Central memory CD8-positive, alpha-beta T cell (primary cell): ENCODE measurements around the gene OSBPL5.

Source experiments
- ATAC-seq: fragments of 150-1000 bp; cut with Tn5 transposase; replicated peaks from 2 replicates; pipeline ENCODE4 v1.10.0; 2022; ENCODE audit warnings: mild to moderate bottlenecking, moderate FRiP score, moderate number of reproducible peaks; ENCODE audit not compliant: poor library complexity, severe bottlenecking; ENCODE audit errors: extremely low read depth
- DNase-seq, 2 donors: peaks; one replicate each; pipeline ENCODE4 v3.0.0; 2021; ENCODE audit warnings: low spot score in 2 of 2
- H3K27ac Mint-ChIP-seq: one replicate; pipeline ENCODE4 v1.8.0; 2022; ENCODE audit warnings: low read depth, mild to moderate bottlenecking, moderate library complexity, mixed read lengths
- H3K27me3 Mint-ChIP-seq: one replicate; pipeline ENCODE4 v1.8.0; 2022; ENCODE audit warnings: mixed read lengths
- H3K36me3 Mint-ChIP-seq: one replicate; pipeline ENCODE4 v1.8.0; 2022; ENCODE audit warnings: mild to moderate bottlenecking, moderate library complexity, mixed read lengths; ENCODE audit not compliant: insufficient read depth
- H3K4me1 Mint-ChIP-seq: one replicate; pipeline ENCODE4 v1.8.0; 2022; ENCODE audit warnings: mixed read lengths
- H3K4me3 Mint-ChIP-seq: one replicate; pipeline ENCODE4 v1.8.0; 2022; ENCODE audit warnings: mild to moderate bottlenecking, moderate library complexity, mixed read lengths
- H3K9me3 Mint-ChIP-seq: one replicate; pipeline ENCODE4 v1.8.0; 2022; ENCODE audit warnings: mixed read lengths

Gene OSBPL5

DNA sequence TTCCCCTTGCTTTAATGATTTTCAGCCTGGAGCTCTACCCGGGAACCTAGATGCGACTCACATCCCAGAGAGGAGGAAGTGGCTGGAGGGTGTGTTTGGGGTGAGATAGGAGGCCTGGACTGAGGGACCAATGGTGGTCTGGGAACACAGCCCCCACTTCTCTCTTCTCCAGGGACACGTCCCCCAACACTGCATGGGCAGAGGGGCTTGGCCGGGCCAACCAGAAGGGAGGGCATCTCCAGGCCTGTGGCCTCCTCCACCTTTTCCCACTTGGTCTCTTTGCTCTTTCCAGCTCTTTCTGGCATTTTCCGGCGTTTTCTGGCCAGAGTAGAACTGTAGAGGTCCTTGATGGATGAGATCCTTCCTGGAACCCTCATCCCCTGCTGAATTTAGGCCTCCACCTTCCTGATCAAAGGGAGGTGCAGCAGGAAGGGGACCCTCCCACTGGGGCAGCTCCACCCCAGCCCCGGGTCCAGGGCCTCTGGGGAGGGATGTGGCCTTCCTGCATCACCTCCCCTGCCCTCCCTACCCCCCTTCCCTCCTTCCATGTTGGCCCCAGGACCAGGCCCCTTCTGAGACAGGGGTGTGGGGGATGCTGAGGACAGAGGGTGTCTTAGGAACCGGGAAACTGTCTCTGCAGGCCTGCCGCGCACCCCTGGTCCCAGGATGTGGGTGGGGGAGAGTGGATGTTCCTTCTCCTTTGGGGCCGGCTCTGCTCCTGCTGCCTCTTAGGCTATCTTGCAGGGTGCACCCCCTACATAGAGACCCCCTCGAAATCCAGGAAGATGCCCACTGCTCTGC is 29.1 kb upstream of the OSBPL5 start:
- Mint-ChIP-seq H3K36me3 (no peaks in the 10 kb centered on the region), H3K27me3 (peaks cover 34% of the 10 kb centered on the region), H3K9me3 (no peaks in the 10 kb centered on the region), H3K27ac (no peak overlapping the region), H3K4me1 (no peaks in the 10 kb centered on the region), H3K4me3 (no peak overlapping the region)
- no peak for ATAC-seq
- no peak for DNase-seq

DNA sequence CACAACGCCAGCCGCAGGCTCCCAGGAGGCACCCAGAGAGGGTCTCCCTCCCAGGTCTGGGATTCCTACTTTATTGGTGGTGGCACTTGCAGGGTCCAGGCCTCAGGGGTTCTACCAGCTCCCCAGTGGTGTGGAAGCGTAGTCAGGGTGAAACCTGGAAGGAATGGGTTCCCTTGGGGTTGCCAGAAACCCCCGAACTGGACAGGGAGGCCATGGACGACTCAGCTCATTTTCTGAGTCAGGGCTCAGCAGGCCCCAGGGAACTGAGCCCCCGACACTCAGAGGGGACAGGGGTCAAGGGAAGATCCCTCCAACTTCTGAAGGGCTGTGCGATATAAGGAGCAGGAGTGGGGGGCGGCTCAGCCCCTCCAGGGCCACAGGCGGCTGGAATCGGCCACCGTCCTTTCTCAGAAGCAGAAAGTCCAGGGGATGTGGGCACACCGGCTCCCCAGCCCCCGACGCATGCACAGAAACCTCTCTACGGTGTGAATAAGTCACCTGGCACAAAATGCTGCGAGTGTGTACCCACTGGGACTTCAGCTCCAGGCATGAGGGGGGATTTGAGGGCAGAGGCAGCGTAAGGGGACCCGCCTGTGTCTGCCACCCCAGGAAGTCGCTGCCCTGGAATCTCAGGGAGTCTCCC is 28.4 kb upstream of the OSBPL5 start:
- no peaks in the 10 kb centered on the region for H3K9me3 Mint-ChIP-seq
- no peaks in the 10 kb centered on the region for H3K4me1 Mint-ChIP-seq
- no peaks in the 10 kb centered on the region for H3K36me3 Mint-ChIP-seq
- ATAC-seq: no peak
- no peak overlapping the region for H3K4me3 Mint-ChIP-seq
- peaks cover 30% of the 10 kb centered on the region for H3K27me3 Mint-ChIP-seq
- DNase-seq: no peak
- H3K27ac Mint-ChIP-seq: no peak overlapping the region

DNA sequence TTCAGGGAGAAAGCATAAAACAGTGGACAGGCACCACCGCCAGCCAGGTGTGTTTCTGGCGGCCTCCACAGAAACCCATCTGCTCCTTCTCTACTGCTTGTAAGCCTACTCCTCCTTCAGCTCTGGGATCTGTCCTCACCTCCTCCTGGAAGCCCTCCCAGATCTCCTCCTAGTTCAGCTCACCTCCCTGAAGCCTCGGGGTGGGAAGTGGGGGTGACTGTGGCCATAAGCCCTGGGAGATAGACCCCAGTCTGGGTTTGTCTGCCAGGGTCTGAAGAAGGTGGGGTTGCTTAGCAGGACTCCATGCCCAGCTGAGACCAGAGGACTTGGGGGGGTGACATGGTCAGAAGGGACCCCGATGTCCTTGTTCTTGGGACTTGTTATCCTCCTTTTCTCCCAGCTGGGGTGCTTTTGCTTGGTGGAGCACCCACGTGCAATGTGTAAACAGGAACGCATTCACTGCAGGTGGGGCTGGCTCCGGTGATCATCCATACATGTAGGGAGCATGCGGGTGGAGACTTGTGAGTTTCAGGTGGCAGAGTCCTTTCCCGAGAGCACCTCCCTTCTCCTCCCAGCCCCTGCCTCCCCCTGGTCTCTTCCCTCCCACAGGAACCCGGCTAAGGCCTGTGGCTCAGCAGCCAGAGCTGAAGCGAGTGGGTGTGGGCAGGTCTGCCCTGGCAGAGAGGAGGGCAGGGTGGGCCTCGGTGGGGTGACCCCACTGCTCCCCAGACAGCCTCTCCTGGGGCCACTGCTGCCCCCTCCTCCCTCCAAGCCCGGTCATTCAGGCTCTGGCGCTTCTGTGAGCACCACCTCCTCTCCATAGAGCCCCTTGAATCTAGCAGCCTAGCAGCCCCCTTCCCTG is 27.6 kb upstream of the OSBPL5 start:
- no peaks in the 10 kb centered on the region for H3K9me3 Mint-ChIP-seq
- H3K4me1 Mint-ChIP-seq: no peaks in the 10 kb centered on the region
- peaks cover 23% of the 10 kb centered on the region for H3K27me3 Mint-ChIP-seq

DNA sequence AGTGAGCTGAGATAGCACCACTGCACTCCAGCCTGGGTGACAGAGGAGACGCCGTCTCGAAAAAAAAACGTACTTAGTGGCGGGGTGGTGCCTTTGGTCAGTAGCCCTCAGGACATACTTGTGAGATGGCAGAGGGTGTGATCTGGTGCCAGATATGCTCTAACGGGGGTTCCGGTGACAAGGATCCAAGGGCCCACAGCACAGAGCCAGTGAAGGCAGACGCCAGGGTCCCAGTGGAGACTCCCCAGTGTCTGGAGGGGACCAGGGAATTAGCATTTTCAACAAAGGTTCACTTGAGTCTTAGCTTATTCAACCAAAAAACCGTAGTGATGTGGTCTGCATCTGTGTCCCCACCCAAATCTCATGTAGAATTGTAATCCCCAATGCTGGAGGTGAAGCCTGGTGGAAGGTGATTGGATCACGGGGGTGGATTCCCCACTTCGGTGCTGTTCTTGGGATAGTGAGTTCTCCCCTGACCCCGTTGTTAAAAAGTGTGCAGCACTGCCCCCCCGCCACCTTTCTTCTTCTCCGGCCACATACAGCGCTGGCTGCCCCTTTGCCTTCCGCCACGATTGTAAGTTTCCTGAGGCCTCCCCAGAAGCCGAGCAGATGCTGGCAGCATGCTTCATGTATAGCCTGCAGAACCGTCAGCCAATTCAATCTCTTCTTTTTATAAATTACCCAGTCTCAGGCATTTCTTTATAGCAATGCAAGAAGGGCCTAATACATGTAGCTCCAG is 26.6 kb upstream of the OSBPL5 start:
- Mint-ChIP-seq H3K4me1 (no peaks in the 10 kb centered on the region), H3K9me3 (no peaks in the 10 kb centered on the region), H3K27me3 (peaks cover 23% of the 10 kb centered on the region), H3K4me3 (no peak overlapping the region), H3K36me3 (no peaks in the 10 kb centered on the region), H3K27ac (no peak overlapping the region)
- DNase-seq (no peak), ATAC-seq (no peak)

More for the DNA sequence above, 27.6 kb upstream of the OSBPL5 start:
- Mint-ChIP-seq H3K4me3 (no peak overlapping the region), H3K36me3 (no peaks in the 10 kb centered on the region), H3K27ac (no peak overlapping the region)
- no peak for DNase-seq
- ATAC-seq: no peak

DNA sequence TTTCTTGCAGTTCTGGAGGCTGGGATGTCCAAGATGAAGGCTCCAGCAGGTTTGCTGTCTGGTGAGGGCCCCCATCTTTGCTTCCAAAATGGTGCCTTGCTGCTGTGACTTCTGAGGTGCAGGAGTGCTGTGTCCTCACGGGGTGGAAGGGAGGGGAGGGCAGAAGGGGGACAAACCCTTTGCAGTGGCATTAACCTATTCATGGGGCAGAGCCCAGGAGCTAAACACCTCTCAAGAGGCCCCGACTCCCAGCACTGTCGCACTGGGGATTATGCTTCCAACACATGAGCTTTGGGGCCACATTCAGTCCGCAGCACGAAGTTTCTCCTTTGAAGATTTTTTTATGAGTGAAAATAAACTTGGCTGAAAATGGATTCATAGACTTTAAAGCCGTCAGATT is 25.5 kb upstream of the OSBPL5 start:
- H3K27me3 Mint-ChIP-seq: peaks cover 19% of the 10 kb centered on the region
- H3K4me1 Mint-ChIP-seq: no peaks in the 10 kb centered on the region
- no peak overlapping the region for H3K4me3 Mint-ChIP-seq
- DNase-seq: no peak
- no peaks in the 10 kb centered on the region for H3K36me3 Mint-ChIP-seq
- H3K9me3 Mint-ChIP-seq: no peaks in the 10 kb centered on the region
- ATAC-seq: no peak
- no peak overlapping the region for H3K27ac Mint-ChIP-seq

DNA sequence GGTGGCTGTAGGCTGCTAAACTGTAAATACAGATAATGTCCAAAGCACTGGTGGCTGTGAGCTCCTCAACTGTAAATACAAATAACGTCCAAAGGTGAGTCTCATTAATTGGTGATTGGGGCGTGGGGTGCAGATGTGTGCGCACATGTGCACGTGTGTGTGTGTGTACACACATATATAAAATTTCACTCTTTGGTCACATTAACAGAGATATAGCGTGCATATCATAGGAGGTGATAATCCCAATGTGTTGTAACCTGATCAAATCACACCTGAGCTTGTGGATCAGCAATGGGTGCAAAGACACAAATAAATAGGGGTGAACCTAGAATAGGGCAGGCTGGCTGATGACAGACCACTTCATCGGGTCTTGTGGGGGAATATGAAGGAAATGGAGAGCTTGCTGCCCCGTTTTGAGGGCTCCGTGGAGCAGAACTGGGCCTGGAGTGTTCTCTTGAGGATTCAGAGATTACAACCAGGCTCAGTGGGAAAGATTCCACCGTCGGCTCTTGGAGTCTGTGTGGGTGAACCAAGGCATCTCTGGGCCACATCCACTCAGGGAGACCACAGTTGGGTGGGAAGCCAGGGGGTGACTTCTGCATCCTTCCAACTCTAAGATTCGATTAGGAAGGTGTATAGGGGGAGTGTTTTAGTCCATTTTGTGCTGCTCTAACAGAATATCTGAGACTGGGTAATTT is 24.9 kb upstream of the OSBPL5 start:
- Mint-ChIP-seq H3K36me3 (no peaks in the 10 kb centered on the region), H3K4me1 (no peaks in the 10 kb centered on the region), H3K27ac (no peak overlapping the region), H3K9me3 (no peaks in the 10 kb centered on the region), H3K4me3 (no peak overlapping the region), H3K27me3 (peaks cover 13% of the 10 kb centered on the region)
- ATAC-seq: no peak
- no peak for DNase-seq

DNA sequence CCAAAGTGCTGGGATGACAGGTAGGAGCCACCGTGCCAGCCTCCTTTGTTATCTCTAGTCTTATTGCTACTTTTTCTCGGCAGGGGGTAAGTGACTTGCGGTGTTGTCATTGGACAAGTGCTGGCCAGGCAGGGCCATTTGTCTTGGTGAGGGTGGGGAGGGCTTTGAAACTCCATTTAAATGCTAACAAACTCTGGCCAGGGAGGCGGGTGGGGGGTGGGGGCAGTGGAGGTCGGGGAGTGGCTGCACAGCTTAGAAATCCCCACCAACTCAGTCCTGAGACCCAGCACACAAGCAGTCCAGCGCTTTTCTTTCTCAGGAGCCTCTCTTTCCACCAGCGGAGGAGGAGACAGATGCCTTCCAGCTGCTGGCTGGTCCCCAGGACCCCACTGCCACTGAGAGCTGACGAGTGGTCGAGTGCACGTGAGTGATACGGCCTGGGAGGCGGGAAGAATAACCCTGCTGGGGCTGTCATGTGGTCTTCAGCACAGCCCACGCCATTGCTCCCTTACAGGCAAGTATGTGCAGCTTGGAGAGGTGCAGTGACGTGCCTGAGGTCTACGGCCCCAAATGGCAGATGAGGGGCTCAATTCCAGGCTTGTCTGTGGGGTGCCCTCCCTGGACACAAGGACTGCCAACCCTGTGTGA is 24.2 kb upstream of the OSBPL5 start:
- ATAC-seq: no peak
- Mint-ChIP-seq H3K27me3 (peaks cover 8% of the 10 kb centered on the region), H3K9me3 (no peaks in the 10 kb centered on the region), H3K27ac (no peak overlapping the region), H3K4me3 (no peak overlapping the region), H3K36me3 (no peaks in the 10 kb centered on the region), H3K4me1 (no peaks in the 10 kb centered on the region)
- DNase-seq: no peak

DNA sequence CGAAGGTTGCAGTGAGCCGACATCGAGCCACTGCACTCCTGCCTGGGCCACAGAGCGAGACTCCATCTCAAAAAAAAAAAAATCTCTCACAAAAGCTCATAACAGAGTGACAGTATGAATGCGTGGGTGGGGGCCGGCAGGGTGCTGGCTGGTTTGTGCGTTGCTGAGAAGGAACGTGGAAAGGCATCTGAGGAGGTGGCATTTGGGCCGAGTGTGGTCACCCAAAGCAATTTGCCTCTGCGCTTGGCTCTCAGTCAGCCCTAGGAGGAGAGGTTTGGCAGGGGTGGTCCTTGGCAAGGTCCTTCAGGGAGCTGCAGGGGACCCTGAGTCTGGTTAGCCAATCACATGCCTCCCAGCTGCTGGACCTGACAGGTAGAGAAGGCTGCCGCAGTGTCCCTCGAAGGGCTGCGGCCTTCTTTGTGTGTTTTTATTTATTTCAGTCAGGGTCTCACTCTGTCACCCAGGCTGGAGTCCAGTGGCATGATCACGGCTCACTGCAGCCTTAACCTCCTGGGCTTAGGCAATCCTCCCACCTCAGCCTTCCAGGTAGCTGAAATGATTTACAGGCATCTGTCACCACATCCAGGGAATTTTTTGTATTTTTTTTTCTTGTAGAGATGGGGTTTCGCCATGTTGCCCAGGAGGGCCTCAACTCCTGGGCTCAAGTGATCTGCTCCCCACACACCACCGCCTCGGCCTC is 23.5 kb upstream of the OSBPL5 start:
- Mint-ChIP-seq H3K4me3 (no peak overlapping the region), H3K4me1 (no peaks in the 10 kb centered on the region), H3K9me3 (no peaks in the 10 kb centered on the region), H3K36me3 (no peaks in the 10 kb centered on the region), H3K27ac (no peak overlapping the region), H3K27me3 (peaks cover 8% of the 10 kb centered on the region)
- ATAC-seq (no peak), DNase-seq (no peak)

DNA sequence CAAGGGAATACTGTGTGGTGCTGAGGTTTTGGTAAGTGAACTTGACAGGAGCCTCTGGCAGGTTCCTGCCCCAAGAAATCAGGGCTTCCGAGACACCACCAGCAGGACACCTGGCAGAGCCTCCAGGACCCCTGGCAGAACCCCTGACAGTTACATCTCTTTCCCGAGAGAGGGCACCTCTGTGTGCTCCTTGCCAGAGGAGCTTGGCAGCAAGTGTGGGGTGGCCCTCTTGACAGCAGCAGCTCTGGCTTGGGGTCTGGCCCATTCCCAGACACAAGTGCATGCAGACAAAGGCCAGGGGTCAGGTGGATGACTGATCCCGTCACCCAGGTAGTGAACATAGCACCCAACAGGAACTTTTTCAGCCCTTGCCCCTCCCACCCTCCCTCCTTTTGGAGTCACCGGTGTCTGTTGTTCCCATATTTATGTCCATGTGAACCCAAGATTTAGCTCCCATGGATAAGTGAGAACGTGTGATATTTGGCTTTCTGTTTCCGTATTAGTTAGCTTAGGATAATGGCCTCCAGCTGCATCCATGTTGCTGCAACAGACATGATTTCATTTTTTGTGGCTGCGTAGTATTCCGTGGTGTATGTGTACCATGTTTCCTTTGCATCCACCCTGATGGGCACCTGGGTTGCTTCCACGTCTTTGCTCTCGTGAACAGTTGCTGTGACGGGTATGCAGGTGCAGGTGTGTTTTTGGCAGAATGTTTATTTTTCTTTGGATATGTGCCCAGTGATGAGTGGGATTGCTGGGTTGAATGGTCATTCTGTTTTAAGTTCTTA is 21.2 kb upstream of the OSBPL5 start:
- Mint-ChIP-seq H3K4me1 (no peaks in the 10 kb centered on the region), H3K27me3 (peaks cover 8% of the 10 kb centered on the region), H3K4me3 (no peak overlapping the region), H3K36me3 (no peaks in the 10 kb centered on the region), H3K9me3 (no peaks in the 10 kb centered on the region), H3K27ac (no peak overlapping the region)
- DNase-seq: no peak
- no peak for ATAC-seq

DNA sequence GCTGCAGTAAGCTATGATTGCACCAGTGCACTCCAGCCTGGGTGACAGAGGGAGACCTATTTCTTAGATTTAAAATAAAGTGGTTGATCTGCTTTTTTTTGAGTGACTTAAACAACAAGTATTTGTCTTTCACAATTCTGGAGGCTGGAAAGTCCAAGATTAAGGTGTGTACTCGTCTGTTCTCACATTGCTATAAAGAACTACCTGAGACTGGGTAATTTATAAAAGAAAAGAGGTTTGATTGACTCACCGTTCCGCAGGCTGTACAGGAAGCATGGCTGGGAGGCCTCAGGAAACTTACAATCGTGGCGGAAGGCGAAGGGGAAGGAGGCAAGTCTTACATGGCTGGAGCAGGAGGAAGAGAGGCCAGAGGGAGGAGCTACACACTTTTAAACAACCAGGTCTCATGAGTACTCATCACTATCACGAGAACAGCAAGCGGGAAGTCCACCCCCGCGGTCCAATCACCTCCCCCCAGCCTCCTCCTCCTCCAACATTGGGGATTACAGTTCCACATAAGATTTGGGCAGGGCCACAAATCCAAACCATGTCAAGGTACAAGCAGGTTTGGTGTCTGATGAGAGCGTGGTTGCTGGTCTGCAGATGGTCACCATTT is 19.7 kb upstream of the OSBPL5 start:
- DNase-seq (no peak), ATAC-seq (no peak)
- Mint-ChIP-seq H3K27ac (no peak overlapping the region), H3K27me3 (peaks cover 3% of the 10 kb centered on the region), H3K36me3 (no peaks in the 10 kb centered on the region), H3K9me3 (no peaks in the 10 kb centered on the region), H3K4me1 (no peaks in the 10 kb centered on the region), H3K4me3 (no peak overlapping the region)
